ENCODE data around the gene CCDC195.
A peak's percentile ranks its signal among the peaks of the same experiment; 100 is the strongest.
"Not testable (repeated sequence)": the region's sequence is repeated elsewhere in the genome, so short reads cannot be mapped to it uniquely, and the experiment has no call there.

Gene CCDC195

GRCh38 chr2:224690868-224691267 lies 25.3 kb downstream of the CCDC195 start:
- DNase-seq (ENCODE audit: low spot score), result no peak

GRCh38 chr2:224689539-224689938 lies 26.6 kb downstream of the CCDC195 start:
- no peak for DNase-seq (ENCODE audit: low spot score)

- DNase-seq (ENCODE audit: low spot score), result no peak
Observed at GRCh38 chr2:224688997-224689396, 27.2 kb downstream of the CCDC195 start.

- DNase-seq (ENCODE audit: low spot score), result no peak
Observed at GRCh38 chr2:224687156-224687555, 29.0 kb downstream of the CCDC195 start.

GRCh38 chr2:224685121-224685520 lies 31.0 kb downstream of the CCDC195 start:
- no peak for DNase-seq (ENCODE audit: low spot score)

GRCh38 chr2:224682134-224682533 lies 34.0 kb downstream of the CCDC195 start:
- DNase-seq (ENCODE audit: low spot score), result no peak

GRCh38 chr2:224671731-224672130 lies 44.4 kb downstream of the CCDC195 start:
- DNase-seq (ENCODE audit: low spot score), result no peak

GRCh38 chr2:224670203-224670602 lies 46.0 kb downstream of the CCDC195 start:
- DNase-seq (ENCODE audit: low spot score), result no peak

GRCh38 chr2:224669449-224669848 lies 46.7 kb downstream of the CCDC195 start:
- DNase-seq (ENCODE audit: low spot score), result no peak

GRCh38 chr2:224668123-224668909 lies 47.8 kb downstream of the CCDC195 start:
- DNase-seq (ENCODE audit: low spot score), result no peak

- no peak for DNase-seq (ENCODE audit: low spot score)
Observed at GRCh38 chr2:224666951-224667553, 49.1 kb downstream of the CCDC195 start.

GRCh38 chr2:224663322-224663721 lies 52.8 kb downstream of the CCDC195 start:
- not testable (repeated sequence) for DNase-seq (ENCODE audit: low spot score)

- DNase-seq (ENCODE audit: low spot score), result not testable (repeated sequence)
Observed at GRCh38 chr2:224661708-224662107, 54.5 kb downstream of the CCDC195 start.

- DNase-seq (ENCODE audit: low spot score), result no peak
Observed at GRCh38 chr2:224659714-224660113, 56.5 kb downstream of the CCDC195 start.

- peak; percentile 21 for DNase-seq (ENCODE audit: low spot score)
Observed at GRCh38 chr2:224658780-224659405, 57.3 kb downstream of the CCDC195 start.

- no peak for DNase-seq (ENCODE audit: low spot score)
Observed at GRCh38 chr2:224657349-224657748, 58.8 kb downstream of the CCDC195 start.

GRCh38 chr2:224655006-224655537 lies 61.1 kb downstream of the CCDC195 start:
- DNase-seq (ENCODE audit: low spot score), result no peak
